GM18907 (cell line): ENCODE measurements around the gene RFX5.

Experiments used
- ATAC-seq: cut with Tn5 transposase; IDR thresholded peaks from one replicate; pipeline ENCODE4 v1.9.1; 2021; ENCODE audit warnings: mild to moderate bottlenecking, moderate library complexity; ENCODE audit not compliant: unreplicated experiment

RFX5 gene

DNA sequence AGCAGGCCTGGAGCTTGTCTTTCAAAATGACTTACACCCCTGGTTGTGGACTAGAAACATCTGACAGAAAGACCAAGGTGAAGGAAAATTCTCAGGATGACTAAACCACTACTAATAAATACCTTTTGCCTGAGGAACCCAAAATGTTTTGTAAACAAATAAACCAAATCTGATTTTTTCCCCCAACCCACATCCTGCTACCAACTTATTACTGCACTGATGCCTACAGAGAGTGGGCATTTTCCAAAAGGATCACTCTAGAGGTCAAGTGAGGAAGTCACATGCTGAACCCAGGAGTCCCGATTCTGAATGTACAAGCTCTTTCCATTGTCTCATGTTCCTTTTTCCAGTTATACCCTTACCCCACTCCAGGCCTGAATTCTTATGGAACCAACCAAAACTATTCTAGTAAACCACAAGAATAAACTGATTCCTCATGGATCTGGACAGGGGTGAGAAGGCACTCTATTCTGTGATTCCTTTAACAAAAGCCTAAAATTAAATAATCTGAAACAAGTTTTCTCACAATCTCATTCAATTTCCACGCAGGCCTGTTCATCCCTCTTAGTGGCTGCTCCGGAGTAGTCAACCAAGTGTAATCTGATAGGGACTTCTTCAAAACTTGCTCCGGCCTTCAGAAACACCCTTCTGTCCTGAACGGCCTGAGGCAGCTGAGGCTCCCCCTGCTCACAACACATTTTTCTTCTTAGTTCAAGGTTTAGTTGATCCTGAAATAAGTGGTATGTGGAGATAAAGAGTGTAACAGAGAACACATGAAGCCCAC lies 21.2 kb downstream of the RFX5 start:
- ATAC-seq: no peak

DNA sequence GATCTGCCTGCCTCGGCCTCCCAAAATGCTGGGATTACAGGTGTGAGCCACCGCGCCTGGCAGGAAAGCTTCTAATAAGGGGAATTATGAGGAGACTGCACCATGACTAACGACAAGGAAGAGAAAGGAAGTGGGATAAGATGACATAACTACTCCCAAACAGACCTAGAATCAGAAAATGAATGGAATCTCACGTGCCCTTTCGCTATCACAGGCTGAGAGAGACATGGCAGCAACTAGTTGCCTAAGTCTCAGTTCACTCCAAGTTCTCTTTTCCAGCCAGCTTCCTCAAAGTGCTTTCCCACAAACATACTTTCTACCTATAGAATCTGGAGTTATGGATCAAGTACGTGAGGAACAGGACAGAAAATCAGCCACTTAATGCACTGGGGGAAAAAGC lies 21.8 kb downstream of the RFX5 start:
- no peak for ATAC-seq

DNA sequence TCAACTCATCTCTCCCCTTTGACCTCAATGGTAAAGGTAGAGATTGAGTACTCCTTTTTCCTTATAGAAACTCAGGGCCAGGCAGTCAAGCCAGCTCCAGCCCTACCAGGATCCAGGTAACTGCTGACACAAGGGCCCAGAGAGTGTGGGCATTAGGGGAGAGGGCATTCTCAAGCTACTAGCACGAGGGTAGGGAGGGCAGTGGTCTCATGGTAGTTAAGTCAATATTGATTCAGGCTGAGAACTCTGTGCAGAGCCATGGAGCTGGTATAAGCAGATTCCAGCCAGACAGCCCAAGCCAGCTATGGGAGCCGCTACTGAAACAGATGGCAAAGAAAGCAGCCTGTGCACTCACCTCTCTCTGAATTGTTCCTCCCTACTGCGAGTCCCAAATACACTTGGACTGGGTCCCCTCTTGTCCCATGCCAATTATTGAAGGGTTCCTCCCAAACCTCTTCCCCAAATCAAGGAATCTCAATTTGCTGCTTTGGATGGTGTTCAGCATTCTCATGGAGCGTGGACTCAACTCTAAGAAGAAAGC lies 22.6 kb downstream of the RFX5 start:
- no peak for ATAC-seq

DNA sequence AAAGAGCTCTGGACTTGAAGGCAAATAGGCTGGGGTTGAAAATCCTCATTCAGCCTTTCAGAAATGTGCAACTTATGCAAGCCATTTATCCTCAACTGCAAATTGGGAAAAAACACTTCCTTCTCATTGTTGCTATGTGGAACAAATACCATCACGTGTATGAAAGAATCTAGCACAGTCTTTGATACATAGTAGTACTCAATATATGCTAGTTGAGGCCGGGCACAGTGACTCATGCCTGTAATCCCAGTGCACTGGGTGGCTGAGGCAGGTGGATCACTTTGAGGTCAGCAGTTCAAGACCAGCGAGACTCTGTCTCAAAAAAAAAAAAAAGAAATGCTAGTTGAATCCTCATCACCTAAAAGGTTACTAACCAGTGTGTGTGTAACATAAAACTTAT lies 28.1 kb downstream of the RFX5 start:
- no peak for ATAC-seq

DNA sequence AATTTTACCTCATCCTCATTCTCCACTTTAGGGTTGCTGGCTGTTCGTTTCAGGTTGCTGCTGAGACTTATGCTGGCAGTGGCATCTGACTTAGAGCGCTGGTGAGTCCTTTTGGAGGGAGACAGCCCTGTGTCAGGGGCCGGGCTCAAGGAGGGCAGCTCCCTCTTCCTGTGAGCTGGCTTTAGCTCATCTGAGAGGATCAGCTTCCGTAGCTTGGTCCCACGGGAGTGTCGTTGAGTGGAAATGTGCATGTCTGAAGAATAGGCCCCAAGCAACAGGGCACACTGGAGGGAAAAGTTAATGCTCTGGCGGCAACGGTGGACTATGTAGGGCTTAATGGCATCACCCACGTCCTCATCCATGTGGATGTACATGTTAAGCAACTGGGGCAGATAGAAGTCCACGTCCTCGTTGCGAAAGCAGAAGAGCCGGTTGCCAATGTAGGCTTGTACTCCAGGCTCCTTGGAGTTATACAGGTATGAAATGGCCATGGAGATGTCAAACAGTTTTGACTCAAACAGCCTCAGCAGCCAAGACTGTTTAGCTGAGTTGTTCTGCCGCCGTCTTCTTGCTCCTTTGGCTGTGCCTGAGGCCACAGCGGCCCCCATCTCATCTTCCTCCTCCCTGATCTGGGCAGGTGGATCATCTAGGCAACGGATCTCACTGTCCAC lies 31.4 kb downstream of the RFX5 start:
- ATAC-seq: no peak

DNA sequence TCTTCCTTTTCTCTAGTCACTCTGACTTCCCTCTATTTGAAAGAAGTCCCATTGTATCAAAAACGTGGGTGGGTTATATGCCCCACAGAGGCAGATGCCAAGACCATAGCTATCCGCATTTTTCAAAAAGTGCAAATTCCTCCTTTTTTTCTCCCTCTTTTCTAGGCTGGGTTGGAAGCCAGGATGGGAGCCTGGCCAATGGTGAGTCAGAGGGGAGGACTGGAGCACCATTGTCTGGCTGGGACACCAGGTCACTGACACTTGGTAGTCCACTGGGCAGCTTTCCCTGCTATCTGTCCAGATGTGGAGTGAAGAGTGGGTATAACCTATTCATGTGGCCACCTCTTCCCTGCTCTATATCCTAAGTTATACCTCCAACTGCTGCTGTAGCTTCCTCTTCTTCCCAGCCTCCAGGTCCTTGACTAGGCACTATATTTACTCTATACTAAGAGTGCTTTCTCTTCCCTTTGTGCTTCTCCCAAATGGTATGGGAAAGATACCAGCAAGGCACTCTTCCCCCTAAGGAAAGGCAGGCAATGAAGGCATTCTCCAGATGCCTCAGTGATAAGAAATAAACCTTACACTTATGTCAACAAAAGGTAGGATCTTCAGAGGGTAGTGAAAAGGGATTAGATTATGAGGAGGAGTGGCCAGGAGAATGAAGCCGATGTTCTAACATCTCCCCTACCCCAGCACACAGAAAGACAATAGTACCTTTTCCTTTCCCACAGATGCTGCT lies 32.7 kb downstream of the RFX5 start:
- no peak for ATAC-seq

DNA sequence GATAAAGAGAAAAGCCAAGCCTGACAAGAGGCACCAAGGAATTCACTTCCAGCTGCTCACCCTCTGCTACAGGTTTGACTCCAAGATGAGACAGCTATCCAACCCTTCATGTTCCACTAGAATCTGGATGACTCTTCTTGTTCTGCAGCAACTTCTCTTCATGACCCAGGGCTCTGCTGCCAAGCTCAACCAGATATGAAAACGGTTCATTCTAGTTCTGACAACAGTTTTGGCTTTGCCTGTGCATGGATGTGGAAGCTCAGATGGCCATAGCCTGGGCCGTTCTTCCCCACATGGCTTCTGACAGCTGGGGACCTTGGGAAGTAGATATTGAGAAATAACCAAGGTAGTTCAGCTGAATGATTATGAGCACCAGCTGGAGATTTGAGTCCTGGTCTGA lies 33.6 kb downstream of the RFX5 start:
- no peak for ATAC-seq

DNA sequence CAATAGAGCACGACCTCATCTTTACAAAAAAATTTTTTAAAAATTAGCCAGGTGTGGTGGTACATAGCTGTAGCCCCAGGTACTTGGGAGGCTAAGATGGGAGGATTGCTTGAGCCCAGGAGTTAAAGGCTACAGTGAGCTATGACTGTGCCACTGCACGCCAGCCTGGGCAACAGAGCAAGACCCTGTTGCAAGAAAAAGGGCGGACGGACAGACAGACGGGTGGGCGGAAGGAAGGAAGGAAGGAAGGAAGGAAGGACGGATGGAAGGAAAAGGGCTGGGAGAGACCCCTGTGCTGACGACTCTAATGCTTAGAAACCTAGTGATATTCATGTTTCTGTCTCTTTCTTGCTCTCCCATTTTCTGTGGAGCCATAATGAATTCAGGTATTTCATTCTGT lies 34.2 kb downstream of the RFX5 start:
- no peak for ATAC-seq

DNA sequence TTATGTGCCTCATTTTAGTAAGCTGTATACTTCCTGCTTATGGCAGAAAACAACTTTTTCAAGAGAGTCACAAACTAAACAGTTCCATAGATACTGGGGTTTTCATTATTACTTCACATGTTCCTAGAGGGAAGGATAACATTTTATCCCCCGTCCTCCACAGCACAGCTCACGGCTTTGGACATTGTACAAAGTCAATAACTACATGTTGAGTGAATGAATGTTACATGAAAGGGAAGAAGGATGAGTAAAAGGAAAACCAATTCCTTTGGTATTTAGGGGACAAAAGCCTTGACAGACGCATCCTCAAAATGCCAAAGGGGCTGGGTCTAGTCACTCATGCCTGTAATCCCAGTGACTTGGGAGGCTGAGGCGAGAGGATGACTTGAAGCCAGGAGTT lies 34.6 kb downstream of the RFX5 start:
- no peak for ATAC-seq

DNA sequence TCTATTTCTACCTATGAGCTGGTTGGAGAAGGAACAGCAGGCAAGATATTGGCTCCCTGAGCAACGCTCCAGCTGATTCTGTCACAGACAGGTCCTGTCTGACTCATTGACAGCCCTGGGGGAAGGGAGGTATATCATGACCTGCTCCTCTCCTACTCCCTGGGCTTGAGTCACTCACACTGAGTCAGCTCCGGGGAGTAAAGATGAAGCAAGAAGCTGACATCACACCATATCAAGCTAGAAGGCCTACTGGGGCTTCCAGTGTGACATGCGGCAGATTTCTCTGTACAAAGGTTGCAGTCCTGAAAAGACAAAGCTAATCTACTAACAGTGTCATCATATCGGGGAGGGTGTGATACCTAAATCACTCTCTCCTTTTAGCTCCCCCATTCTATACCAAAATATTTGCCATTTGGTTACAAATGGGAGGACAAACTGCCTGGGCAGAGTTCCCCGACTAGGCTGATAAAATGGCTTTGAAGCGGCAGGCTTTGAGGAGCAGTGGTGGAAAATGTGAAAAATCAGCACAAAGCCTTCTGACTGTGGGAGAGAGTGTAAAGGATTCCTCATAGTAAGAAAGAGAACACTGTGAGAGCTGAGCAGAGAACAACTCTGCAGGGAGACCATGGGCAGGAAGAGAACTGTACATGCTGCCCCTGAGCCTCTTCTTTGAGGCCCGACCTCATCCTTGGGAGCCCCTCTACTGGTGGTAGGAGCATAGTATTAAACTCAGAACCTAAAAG lies 35.3 kb downstream of the RFX5 start:
- ATAC-seq: no peak

DNA sequence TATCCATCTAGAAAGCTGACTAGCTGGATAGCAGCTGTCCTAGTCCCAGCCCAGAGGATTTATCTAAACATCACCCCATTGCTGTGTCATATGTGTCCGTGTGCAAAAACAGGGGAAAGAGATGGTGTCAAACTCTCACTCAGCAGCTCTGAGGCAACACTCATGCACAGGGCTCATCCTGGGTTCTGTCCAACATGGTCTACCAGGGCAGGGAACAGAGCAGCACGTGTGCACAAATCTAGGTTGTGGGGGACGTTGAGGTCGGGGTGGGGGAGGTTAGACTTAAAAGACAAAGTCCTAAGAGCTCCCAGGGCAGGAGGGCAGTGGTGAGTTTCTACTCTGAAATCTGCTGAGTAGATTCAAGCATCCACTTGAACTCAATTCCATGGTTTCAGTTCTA lies 36.0 kb downstream of the RFX5 start:
- ATAC-seq: no peak

DNA sequence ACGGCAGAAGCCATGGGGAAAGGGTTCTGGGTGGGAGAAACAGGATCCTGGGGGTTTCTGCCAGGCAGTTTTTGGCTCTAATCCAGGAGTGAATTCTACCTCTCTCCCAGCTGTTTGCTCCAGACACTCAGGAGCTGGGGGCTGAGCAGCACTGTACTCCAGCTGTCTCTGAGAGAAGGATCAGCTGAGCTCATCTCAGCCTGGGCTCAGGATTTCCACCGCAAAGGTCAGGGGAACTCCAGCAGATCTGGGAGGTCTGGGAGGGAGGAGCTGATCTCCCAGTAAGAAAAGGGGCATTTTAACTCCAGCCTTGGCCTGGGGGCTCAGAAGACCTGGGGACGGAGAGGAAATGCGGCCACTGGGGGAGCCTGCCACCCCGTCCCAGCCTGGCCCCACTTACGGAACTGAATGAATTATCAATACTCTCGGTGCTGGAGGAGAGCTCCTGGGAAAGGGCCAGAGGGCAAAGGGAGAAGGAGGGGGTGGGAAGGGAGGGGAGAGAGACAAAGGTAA lies 37.2 kb downstream of the RFX5 start:
- ATAC-seq: no peak

DNA sequence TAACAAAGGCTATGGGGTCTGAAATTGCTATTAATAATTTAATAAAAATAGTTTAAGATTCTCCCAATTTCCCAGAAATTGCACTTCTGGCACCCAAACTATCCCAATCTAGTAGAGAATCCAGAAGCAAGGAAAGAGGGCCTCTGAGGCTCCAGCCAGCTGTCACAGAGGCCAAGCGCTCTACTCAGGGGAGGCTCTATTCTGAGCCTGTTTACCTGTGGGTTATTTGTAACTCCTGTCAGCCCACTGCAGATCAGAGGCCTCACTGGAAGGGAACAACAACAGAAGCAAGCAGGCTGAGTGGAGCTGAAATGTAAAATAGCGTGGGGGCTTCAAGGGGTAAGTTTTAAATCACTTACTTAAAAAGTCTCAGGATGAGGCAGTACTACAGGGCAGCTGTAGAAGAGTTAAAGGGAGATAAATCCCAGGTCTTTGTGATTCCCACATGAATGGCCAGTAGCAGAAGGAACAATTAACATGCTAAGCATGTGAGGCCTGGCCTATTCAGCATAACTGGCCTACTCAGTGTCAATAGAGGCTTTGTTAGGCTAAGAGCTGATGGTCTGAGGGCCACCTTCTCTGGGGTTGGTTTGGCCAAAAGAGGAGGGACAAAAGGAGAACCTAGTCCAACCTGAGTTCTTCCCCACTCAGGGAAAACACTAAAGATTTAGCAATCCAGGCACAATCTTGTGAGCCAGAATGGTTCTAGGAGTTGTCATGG lies 52.1 kb downstream of the RFX5 start:
- no peak for ATAC-seq

DNA sequence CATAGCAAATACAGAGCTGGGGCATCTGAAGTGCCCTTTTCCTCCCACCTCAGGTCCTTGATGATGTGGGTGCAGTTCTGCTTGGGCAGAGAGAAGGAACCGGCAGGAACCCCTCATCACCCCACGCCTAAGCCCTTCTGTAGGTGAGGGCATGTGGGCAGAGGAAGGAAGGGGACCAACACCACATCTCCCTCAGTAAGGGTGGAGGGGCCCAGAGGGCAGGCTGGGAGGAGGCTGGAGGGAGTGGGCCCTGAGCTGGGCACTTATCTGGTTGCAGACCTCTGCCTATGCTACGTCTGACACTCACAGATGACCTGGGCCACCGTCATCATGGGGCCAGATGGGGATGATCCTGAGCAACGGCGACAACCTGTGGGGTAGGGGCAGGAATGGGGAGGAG lies 54.0 kb downstream of the RFX5 start:
- ATAC-seq: no peak

DNA sequence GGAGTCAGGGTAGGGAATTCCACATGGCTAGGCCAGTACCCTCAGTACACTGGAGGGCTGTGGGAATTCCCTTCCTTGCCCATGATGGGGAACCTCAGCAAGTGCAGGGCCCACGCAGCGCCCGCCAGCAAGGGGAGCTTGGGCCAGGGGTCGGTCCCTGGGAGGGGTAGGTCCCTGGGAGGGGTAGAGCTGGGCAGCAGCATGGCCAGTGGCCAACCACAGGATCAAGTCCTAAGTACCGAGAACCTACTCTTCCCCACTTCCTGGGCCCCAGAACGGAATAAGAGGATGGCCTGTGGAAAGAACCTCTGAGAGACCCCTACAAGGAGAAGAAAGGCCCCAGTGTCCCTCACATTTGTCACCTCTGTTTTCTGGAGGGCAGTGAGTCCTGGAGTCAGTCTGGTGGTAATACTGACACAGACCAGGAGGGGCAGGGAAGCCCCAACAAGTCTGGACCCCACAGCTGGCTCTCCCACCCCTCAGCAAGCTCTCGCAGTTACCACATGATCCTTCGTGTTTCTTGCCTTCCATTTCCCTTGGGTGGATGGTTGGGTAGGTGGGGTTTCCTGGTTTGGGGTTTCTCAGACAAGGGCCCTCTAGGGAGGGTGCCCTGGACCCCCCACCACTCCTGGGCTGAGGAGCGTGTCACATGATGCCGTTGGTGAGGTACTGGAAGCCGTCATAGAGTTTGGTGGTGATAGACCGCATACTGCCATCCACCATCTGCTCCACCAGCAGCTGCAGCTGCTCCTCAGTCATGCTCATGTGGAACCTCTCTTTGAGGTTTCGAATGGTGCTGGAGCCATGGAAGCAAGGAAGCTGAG lies 54.6 kb downstream of the RFX5 start:
- ATAC-seq: no peak

DNA sequence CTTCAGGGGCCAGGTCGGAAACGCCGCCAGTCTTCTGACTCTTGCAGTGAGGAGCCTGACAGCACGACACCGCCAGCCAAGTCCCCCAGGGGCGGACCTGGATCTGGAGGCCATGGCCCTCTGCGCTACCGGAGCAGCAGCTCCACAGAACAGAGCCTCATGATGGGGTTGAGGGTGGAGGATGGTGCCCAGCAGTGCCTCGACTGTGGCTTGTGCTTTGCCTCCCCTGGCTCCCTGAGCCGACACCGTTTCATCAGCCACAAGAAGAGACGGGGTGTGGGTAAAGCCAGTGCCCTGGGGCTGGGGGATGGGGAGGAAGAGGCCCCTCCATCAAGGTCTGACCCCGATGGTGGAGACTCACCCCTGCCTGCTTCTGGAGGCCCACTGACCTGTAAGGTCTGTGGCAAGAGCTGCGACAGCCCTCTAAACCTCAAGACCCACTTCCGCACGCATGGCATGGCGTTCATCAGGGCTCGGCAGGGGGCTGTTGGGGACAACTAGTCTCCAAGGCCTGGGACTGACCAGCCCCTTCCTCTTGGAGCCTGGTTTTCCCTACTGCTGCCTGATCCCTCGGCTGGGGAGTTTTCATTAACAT lies 56.2 kb downstream of the RFX5 start:
- ATAC-seq: no peak
